ENCODE data around the gene LRRC51.

DNA sequence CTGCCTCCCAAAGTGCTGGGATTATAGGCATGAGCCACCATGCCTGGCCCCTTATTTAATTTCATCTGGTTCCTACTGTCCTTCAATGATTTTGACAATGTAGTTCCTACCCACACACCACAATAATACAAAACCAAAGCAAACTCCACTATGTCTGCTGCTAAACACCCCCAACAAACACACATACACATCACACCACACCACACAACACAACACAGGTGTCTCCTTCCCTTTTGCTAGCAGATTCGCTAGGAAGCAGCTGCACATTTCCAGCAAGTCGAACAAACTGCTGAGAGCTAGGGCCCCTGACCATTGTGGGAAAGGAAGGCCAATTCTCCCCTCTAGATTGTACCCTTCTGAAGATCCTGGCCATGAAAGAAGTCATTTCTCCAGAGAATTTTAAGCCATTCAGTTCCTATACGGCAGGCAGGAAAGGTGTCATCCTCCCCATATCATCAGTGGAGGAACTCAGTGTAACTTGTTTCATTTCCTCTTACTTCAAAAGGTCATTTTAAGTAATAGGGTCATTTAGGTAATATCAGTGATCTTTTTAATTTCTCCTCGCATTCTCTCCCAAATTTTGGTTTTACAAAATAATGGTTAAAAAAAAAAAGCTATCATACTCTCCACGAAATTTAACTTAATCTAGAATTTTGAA, 18.8 kb upstream of the LRRC51 start:
- TF ChIP-seq CTCF (IDR thresholded peaks at IDR 0.05) (no peak), POLR2A (IDR thresholded peaks at IDR 0.05) (no peak), EP300 (IDR thresholded peaks at IDR 0.05) (no peak), POLR2AphosphoS5 (IDR thresholded peaks at IDR 0.05) (no peak)

Data from sigmoid colon (tissue), 4 donors.